NCI-H2196 (cell line): ENCODE measurements around the gene SYT1.
"Not testable (repeated sequence)": the region's sequence is repeated elsewhere in the genome, so short reads cannot be mapped to it uniquely, and the experiment has no call there.

ENCODE experiments used
- DNase-seq: peaks from one replicate; lab custom pipeline; 2025; ENCODE audit not compliant: unreplicated experiment; lab: John Stamatoyannopoulos, UW

Gene SYT1

DNA sequence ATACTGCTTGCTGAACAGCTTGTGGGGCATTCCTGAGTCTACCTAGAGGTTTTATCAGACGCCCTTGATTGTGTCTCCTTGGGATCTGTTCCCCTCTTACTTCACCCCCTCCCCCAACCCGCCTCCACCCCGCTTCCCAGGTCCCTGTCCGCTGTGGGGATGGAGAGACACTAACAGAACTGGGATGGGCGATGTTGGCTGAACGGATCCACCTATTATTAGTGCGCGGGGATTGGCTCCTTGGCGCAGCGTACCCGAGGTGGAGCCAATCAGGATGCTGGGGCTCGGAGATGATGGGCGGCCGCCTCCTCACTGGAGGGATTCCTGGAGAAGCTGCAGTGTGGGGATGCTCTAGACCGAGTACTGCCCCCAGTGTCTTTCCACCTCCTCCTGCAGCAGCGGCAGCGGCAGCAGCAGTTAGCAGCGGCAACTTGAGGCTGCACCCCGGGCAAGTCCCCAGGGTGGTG lies at the start of gene SYT1:
SYT1 (plus strand) TSS at position 372 of the 467 bp plus-strand sequence.
- DNase-seq: peak; percentile 89

DNA sequence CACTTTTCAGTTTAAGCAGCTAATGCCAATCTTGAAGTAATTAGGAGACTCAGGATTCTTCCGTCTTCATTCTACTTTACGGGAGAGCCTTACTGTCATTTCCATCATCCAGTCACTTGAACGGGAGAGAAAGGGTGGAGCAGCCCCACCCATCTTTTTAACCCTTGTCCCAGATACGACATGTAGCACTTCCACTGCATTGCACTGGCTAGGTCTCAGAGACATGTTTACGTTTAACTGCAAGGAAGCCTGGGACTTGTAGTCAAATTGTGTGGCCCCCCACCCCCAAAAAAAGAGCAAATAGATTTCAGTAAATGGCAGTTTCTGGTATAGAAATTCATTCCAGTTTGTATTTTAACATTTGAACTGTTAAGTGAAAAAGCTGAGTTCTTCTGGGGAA lies 46.1 kb upstream of the SYT1 start:
- DNase-seq: no peak

DNA sequence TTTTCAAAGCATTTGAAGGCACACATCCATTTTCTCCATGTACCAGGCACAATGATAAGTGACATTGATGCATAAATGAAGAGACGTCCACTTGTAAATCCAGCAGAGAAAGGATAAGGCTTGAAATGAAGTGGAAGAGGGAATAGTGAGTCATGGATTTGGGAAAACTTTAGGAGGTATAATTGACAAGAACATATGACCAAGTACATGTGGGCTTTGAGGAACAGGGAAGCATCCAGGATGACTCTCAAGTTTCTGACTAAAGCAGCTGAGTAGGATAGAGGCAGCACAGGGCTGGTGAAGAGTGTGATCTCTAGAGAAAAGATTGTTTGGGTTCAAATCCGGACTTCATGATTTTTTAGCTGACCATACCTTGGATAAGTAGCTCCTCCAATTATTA lies 43.6 kb upstream of the SYT1 start:
- no peak for DNase-seq

DNA sequence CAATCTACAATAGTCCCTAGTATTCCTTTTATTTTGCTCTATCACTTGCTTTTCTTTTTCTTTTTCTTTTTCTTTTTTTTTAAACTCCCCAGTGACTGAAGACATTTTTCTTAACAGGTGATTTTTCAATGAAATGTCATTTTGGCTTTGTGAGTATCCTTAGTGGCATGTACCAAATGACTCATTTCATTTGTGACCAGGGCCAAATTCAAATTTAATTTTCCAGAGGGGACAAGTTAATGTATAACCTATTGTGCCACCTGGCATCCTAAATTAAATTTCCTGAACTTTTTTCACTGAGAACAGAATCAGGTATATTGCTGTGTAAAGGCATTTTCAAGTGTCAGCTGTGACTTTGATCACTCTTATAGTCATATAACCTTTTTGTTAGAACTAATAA lies 39.7 kb upstream of the SYT1 start:
- no peak for DNase-seq

DNA sequence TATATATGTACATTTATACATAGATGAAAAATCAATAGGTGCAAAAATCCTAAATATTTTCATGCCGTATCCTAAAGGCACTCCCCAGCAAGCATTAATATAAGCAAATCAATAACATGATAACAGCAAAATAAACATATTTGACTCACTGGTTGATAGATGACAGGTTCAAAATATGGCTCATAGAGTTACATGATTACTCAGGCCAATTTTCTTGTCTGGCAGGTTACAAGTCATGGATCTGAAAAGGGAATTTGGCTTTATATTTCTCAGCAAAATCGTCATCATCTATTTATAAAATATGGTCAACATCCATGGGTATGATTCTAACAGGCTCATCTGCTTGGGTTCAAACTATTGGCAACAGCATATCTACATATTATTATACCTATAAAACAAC lies 34.9 kb upstream of the SYT1 start:
- DNase-seq: no peak

DNA sequence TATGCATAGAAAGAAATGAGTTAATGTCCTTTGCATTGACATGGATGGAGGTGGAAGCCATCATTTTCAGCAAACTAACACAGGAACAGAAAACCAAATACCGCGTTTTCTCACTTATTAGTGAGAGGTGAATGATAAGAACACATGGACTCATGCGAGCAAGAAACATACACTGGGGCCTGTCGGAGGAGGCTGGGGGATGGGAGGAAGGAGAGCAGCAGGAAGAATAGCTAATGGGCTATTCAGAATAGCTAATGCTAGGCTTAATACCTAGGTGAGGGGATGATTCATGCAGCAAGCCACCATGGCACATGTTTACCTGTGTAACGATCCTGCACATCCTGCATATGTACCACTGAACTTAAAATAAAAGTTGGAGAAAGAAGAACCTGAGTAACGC lies 29.1 kb upstream of the SYT1 start:
- no peak for DNase-seq

DNA sequence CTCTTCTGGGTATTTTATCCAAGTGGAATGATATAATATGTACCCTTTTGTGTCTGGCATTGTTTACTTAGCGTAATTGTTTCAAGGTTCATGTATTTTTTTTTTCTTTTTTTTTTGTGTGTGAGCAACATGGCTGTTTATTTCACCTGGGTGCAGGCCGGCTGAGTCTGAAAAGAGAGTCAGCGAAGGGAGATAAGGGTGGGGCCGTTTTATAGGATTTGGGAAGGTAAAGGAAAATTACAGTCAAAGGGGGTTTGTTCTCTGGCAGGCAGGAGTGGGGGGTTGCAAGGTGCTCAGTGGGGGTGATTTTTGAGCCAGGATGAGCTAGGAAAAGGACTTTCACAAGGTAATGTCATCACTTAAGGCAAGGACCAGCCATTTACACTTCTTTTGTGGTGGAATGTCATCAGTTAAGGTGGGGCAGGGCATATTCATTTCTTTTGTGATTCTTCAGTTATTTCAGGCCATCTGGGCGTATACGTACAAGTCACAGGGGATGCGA lies 24.0 kb upstream of the SYT1 start:
- not testable (repeated sequence) for DNase-seq

DNA sequence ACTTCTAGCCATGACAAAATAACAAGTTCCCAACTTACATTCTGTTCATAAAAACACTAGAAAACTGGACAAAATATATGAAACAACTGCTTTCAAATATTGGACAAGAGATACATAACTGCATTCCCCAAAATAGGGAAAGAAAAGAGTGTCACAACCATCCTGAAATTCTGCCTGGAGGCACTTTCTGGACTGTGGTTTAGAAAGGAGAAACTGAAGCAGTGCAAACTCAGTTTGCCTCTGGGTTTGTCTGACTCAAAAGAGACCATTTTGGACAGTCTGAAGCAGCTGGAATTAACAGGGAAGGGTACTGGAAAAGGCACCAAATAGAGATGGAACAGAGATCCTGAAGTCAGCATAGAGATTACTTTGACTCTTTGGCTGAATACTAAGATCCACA lies 11.3 kb upstream of the SYT1 start:
- DNase-seq: no peak

DNA sequence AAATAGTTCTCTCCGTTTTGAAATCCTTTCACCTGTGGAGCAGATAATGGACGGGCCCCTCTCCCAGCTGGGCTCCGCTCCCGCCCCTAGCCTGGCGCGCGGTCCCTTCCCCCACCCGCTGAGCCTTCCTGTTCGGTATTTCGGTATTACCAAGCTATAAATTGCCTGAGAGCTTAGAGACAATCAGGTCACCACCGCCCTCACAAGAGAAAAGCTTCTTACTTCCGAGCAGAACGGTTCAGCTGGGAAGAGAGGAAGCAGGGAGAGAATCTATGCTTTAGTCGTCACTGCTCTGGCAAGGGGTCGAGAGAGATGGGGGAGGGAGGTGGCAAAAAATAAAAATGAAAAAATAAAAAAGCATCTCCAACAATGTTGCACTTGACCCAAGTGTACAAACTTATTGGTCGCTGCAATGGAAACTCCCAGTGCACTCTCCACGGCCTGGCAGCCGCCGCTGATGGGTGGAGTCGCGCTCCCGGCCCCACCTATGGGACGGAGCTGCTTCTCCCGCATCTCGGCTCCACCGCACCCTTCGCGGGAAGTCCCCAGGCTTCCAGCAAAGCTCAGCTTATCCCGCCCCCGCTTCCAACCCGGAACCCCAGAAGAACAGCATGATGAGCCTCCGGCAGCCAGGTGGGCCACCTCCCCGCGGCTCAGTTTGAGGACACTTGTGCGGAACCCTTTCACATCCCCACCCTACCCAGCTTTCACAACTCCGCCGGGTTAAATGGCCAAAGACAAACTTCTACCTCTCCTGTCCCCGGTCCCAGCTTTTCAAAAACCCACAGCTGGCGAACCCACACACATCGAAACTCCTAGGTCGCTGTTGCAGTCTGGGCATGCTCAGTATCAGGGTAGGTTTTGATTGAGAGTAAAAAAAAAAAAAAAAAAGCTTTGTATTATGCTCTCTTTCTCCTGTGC lies 832 bp upstream of the SYT1 start:
- DNase-seq: peak; percentile 81

DNA sequence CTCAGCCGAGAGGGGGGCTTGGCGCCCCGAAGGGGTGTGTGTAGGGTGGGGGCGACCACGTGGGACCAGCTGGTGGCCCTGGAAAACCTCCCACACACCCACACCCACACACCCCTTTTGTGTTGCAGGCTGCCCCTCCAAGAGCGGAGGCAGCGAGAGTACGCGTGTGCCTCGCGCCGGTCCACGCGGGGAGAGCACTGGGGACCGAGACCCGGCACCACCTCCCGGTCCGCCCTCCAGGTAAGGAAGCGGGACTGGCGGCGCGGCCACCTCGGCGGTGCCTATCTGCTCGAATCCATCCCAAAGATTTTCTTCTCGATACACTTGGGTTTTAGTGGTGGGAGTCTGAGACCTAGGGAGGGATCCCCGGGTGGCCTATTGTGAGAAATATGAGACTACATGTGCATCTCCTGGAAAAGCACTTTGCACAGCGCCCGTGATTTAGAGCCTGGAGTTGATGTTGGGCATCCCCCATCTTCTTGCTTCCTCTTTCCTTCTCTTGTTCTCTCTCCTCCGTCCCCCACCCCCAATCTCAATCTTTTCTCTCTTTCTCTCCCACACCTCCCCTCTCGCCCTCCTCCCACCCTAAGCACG lies 393 bp downstream of the SYT1 start:
- DNase-seq: peak; percentile 32

DNA sequence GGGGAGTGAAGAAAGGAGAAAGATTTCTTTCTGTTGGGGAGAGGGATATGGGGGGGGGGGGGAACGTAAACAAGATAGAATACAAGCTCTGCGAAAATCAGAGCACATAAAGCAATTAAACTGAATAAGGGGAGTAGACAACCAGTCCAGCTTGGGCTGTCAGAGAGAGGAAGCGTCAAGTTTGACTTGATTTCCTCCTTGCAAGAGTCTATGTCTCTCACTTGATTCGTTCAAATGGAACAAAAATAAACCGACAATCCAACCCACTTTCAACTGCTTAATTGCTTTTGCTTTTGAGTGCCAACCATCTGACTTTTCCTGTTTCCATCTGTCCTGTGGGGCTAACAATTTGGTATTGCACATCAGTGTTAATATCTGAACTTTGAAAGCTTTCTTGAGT lies 942 bp downstream of the SYT1 start:
- no peak for DNase-seq

DNA sequence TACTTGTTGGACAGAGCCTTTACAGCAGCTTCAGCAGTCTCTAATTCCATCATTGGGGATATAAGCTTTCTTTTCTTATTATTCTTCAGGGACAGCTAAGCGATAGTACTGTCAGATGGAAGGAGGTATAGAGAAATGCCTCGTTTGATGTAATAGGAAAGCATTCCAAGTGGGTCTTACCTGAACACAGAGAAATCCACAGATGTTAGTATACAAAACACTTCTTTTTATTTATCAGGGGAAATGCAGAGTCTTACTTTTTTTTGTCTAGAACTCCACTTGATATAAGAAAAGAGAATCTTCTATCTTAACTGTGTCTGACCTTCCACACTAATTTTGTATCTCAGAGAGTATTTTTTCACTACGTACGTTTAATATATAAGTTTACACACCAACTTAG lies 1.9 kb downstream of the SYT1 start:
- DNase-seq: no peak

DNA sequence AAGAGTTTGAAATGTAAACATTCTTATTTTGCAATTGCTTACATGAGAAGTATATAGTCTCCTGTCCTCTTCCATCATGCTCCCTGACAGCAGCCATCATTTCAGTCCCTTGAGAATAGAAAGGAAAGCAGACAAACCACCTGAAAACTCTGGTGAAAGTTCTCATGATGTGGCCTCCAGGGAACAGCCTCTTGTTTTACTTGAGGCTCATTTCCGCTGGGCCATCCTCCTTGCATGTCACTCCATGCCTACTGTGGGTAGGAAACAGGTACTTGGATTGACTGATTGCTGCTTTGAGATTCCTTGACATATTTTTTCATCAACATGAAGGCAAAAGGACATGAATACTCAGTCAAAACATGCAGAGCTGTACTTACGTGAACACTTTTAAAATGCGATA lies 6.0 kb downstream of the SYT1 start:
- no peak for DNase-seq

DNA sequence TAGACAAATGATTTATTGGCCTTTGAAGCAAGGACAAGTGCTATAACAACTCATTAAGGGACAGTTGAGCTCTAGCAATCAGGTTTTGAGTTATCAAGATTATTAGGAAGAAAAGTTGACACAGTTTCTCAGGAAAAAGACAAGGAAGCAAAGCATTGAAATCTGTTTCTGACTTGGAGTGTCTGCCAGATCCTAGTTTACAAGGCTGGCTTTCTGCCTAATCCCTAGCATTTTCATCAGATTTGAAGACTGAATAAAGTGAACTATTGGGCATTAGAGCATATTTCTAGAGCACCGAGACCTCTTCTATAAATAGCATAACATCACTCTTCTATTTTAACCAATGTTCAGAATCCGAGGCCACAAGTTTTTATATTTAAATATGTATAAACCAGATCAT lies 7.0 kb downstream of the SYT1 start:
- no peak for DNase-seq

DNA sequence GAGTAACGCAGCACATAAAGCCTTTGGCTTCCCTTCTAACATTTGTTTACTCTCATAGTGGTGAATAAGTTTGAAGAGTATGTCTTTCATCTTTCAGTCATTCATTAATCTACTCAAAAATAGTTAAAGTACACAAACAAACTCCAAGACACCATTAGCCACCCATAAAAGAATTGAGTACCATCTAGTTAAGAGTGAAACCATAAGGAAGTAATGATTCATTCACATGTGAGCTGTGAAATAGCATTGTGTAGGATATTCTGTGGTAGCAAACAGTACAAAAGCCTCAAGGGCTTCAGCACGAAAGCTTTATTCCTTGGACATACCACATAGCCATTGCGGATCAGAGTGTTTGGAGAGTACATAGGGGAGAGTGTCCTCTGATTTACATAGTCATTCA lies 13.9 kb downstream of the SYT1 start:
- DNase-seq: no peak

DNA sequence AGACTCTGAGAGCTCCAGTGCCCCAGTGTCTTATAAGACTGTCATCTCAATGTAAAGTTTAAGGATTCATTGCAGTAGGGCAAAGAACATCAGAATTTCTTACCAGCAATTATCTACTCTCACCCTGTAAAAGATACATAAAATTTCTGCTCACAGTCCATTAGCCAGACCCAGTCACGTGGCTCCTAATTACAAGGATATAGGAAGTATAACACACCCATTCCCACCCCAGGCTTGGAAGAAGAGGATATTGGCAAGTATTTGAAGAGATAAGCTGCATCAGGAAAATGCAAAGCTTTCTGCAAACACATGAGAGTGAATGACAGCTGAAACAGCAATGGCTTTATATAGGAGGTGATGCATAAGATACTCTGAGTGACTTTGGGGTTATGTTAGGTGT lies 14.3 kb downstream of the SYT1 start:
- no peak for DNase-seq

DNA sequence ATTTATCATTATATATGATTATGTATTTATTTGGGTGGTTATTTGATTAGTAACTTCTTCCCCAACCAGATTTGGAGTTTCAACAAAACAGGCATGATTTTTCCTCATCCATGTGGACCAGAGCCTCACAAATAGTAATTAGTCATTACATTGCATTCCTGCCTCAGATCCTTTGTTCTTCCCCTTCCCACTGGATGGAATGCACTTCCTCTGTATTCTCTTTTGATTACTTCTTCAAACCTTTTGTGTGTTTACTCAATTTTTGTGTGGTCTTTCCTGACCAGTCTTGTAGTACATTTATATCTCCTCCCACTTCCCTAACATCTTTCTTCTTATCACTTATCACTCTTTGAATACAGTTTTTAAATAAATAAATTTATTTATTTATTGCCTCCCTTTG lies 15.5 kb downstream of the SYT1 start:
- DNase-seq: no peak

DNA sequence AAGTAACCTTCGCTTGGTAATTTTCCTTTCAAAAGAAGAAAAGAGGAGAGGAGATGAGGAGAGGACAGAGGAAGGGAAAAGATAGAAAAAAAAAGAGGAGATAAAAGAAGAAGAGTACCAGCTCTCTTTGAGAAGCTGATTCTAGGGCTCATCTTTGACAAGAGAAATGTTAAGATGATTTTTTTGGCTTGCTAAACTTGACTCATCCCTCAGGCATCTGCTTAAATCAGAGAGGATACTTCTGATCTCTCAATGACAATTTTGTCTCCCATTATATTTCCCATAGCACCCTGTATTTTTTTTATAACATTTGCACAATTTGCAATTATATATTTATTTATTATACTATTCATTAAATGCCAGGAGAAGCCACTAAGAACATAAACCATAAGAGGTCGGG lies 17.1 kb downstream of the SYT1 start:
- DNase-seq: no peak

DNA sequence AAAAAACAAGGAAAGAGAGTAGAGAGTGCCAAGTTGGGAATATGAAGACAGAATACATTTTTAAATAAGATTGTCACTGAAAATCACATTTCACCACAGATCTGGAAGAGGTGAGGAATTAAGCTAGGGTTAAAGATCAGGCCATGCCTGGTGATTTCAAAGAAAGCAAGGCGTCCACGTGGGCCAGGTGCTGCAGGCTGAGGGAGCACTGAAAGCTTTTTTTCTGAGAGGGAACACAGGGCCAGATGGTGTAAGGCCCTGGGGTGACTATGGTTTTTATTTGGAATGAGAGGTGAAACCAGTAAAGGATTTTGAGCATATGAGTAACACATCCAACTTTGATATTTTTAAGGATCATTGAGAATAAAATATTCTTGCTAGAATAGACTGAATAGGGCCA lies 20.9 kb downstream of the SYT1 start:
- DNase-seq: no peak

DNA sequence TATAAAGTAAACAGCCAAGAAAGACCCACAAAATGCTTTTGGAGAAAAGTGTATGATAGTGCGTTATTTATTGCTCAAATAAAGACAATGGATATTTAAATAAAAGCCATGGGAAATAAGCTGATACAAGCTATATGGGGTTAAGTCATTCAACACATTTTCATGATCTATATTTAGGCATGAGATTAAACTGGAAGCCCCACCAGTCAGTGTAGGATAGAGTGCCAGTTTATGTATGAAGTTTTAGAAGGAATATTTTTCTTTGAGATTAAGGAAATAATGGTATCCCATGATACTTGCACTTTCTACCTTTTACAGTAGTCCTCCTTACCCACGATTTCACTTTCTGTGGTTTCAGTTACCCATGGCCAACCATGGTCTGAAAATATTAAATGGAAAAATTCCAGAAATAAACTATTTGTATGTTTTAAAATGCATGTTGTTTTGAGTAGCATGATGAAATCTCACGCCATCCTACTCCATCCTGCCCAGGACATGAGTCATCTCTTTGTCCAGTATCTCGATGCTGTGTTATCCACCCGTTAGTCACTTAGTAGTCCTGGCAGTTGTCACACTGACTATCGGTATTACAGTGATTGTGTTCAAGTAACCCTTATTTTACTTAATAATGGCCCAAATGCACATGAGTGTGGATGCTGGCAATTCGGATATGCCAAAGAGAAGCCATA lies 22.3 kb downstream of the SYT1 start:
- DNase-seq: no peak

DNA sequence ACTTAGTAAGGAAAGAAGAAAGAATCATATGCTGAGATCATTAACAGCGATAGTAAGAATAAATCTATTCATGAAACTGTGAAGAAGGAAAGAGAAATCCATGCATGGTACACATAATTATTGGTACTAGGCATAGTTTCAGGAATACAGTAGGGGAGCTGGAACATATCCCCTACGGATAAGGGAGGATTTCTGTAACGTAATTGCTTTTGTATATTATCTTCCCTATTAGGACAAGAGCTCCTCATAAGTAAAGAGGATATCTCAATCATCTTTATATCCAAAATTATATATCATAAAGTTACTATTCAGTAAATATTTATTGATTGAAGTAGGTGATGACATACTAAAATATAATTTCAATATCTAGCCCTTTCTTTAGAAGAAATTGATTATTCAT lies 22.9 kb downstream of the SYT1 start:
- DNase-seq: no peak

DNA sequence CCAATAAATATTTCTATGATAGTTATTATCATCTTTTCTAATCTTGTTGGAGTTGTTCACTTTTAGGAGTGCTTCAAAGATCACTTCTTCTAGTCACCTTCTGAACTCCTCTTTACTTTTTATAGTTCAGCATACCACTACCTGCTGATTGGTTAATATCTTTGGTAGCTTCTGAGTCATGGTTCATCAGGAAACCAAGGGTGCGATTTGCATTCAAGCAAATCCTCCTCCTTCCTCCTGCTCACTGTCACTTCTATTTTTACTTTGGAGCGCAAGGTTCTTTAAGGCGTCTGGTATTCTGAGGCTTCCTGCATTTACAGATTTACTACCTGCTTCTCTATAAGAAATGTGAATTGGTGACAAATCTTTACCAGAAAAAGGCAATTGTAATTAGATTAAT lies 24.0 kb downstream of the SYT1 start:
- DNase-seq: no peak
